Hepatocyte (in vitro differentiated cells): ENCODE data around the gene RGS3. TPM values are rescaled to one million over a fixed set of nuclear protein-coding genes. Genes with fewer than 3 reads are reported as not detected.

Experiments
- DNase-seq: peaks from one replicate; pipeline ENCODE4 v3.0.0-alpha.2; 2016; ENCODE audit warnings: low spot score
- H2AFZ ChIP-seq: fragments of 200-600 bp; sonication (generic); 2 replicates; pipeline ENCODE4 v1.6.0; 2016; ENCODE audit warnings: antibody characterized with exemption, mild to moderate bottlenecking
- H3K27ac ChIP-seq: fragments of 200-600 bp; sonication (generic); 2 replicates; pipeline ENCODE4 v1.5.1; 2016; ENCODE audit warnings: mild to moderate bottlenecking
- H3K27me3 ChIP-seq: fragments of 200-600 bp; sonication (generic); 2 replicates; pipeline ENCODE4 v1.6.1; 2016
- H3K36me3 ChIP-seq: fragments of 200-600 bp; sonication (generic); replicated peaks from 2 replicates; pipeline ENCODE4 v1.5.1; 2016; ENCODE audit warnings: low read depth; ENCODE audit not compliant: insufficient read depth
- H3K4me1 ChIP-seq: fragments of 200-600 bp; sonication (generic); 2 replicates; pipeline ENCODE4 v1.5.1; 2016; ENCODE audit warnings: mild to moderate bottlenecking, moderate library complexity; ENCODE audit not compliant: insufficient read depth
- H3K4me2 ChIP-seq: fragments of 200-600 bp; sonication (generic); 2 replicates; pipeline ENCODE4 v1.6.0; 2016
- H3K4me3 ChIP-seq: fragments of 200-600 bp; sonication (generic); 2 replicates; pipeline ENCODE4 v1.5.1; 2016; ENCODE audit warnings: mild to moderate bottlenecking
- H3K79me2 ChIP-seq: fragments of 200-600 bp; sonication (generic); 2 replicates; pipeline ENCODE4 v1.6.0; 2017; ENCODE audit warnings: mild to moderate bottlenecking
- H3K9me2 ChIP-seq: fragments of 200-600 bp; sonication (generic); replicated peaks from 2 replicates; pipeline ENCODE4 v1.6.0; 2017; ENCODE audit warnings: mild to moderate bottlenecking; ENCODE audit not compliant: insufficient read depth
- H3K9me3 ChIP-seq: fragments of 200-600 bp; sonication (generic); 2 replicates; pipeline ENCODE4 v1.5.1; 2016; ENCODE audit warnings: low read depth, mild to moderate bottlenecking
- H4K20me1 ChIP-seq: fragments of 200-600 bp; sonication (generic); 2 replicates; pipeline ENCODE4 v1.6.0; 2016; ENCODE audit warnings: mild to moderate bottlenecking; ENCODE audit not compliant: insufficient read depth, poor library complexity, severe bottlenecking
- CTCF ChIP-seq: fragments of 200-600 bp; sonication (generic); IDR thresholded peaks from 2 replicates; pipeline ENCODE4 v1.5.1; 2016; ENCODE audit warnings: antibody characterized with exemption, mild to moderate bottlenecking; ENCODE audit not compliant: poor library complexity
- EZH2 ChIP-seq: fragments of 200-600 bp; sonication (generic); IDR thresholded peaks from 2 replicates; pipeline ENCODE4 v1.6.1; 2016; ENCODE audit warnings: antibody characterized with exemption, mild to moderate bottlenecking, borderline replicate concordance
- EZH2phosphoT487 ChIP-seq: fragments of 200-600 bp; sonication (generic); IDR thresholded peaks from one replicate; pipeline ENCODE4 v1.6.1; 2018; ENCODE audit warnings: antibody characterized with exemption, mild to moderate bottlenecking, low read depth, moderate library complexity; ENCODE audit not compliant: unreplicated experiment, severe bottlenecking
- WGBS: methylation state at CpG from one replicate; pipeline ENCODE4 v1.1.6; 2016; ENCODE audit warnings: low lambda C conversion rate; ENCODE audit errors: missing lambda C conversion rate; 5-methylcytosine and 5-hydroxymethylcytosine counted together
- polyA plus RNA-seq: library from polyadenylated mRNA; unstranded; fragments of >200 nt; fragmentation: Nextera tagmentation; extraction: Ambion mirVana; gene quantifications from 2 replicates; pipeline ENCODE4 v1.2.1, GENCODE V29; 2016
- total RNA-seq: library from RNA; depleted of rRNA; stranded (reverse); fragments of >200 nt; gene quantifications from 2 replicates; pipeline ENCODE4 v1.2.3, GENCODE V29; 2014

RGS3 gene
- total and polyA plus RNA-seq, 2 experiments from 2014 or later: 48.0 to 62.7 TPM

- no peak for TF ChIP-seq CTCF
- TF ChIP-seq EZH2: no peak
- no peak for TF ChIP-seq EZH2phosphoT487
- Histone ChIP-seq H3K9me2 (no peaks in the 10 kb centered on the region), H3K79me2 (no peaks in the 10 kb centered on the region), H4K20me1 (no peaks in the 10 kb centered on the region), H3K36me3 (no peaks in the 10 kb centered on the region), H3K4me3 (no peak overlapping the region), H2AFZ (no peak overlapping the region), H3K27me3 (no peaks in the 10 kb centered on the region), H3K4me2 (no peak overlapping the region), H3K27ac (peak overlapping the region; percentile 12), H3K9me3 (no peaks in the 10 kb centered on the region), H3K4me1 (peaks cover 27% of the 10 kb centered on the region)
- 59% methylated on average over 4 of the region's 4 CpGs for WGBS
- DNase-seq: no peak
Measured at GRCh38 chr9:113452113-113452605, 11.4 kb upstream of the RGS3 start.

GRCh38 chr9:113454914-113455761 lies 8.4 kb upstream of the RGS3 start:
- H2AFZ ChIP-seq: peak overlapping the region; percentile 11
- no peaks in the 10 kb centered on the region for H3K36me3 ChIP-seq
- H3K4me1 ChIP-seq: peaks cover 27% of the 10 kb centered on the region
- H3K4me3 ChIP-seq: no peak overlapping the region
- no peaks in the 10 kb centered on the region for H3K79me2 ChIP-seq
- H3K9me2 ChIP-seq: no peaks in the 10 kb centered on the region
- H3K27me3 ChIP-seq: no peaks in the 10 kb centered on the region
- H3K9me3 ChIP-seq: no peaks in the 10 kb centered on the region
- DNase-seq: peak; percentile 85
- TF ChIP-seq EZH2: no peak
- no peak for TF ChIP-seq CTCF
- H4K20me1 ChIP-seq: no peaks in the 10 kb centered on the region
- WGBS: 24% methylated on average over 5 of the region's 5 CpGs
- H3K4me2 ChIP-seq: peak overlapping the region; percentile 18
- peak overlapping the region; percentile 86 for H3K27ac ChIP-seq

DNA sequence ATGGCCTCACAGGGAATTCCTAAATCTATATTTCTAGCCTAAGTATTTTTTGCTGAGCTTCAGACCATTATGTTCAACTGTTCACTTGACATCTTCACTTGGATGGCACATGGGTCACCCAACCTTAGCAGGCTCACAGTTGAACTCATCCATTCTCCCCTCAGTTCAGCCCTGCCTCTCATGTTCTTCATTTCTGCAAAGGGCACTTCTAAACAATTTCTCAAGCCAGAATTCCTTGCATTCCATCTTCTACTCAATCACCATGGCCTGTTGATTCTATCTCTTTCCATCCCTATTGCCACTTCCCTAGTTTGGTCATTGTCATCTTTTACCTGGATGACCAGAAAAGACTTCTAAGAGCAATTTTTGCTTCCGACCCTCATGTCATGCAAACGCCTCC lies 7.3 kb upstream of the RGS3 start:
- DNase-seq: no peak
- Histone ChIP-seq H3K4me3 (no peak overlapping the region), H2AFZ (no peak overlapping the region), H3K27me3 (no peaks in the 10 kb centered on the region), H3K9me2 (no peaks in the 10 kb centered on the region), H3K4me1 (peaks cover 27% of the 10 kb centered on the region), H3K79me2 (no peaks in the 10 kb centered on the region), H3K27ac (peak overlapping the region; percentile 86), H3K9me3 (no peaks in the 10 kb centered on the region), H3K36me3 (no peaks in the 10 kb centered on the region), H4K20me1 (no peaks in the 10 kb centered on the region), H3K4me2 (peak overlapping the region; percentile 18)
- TF ChIP-seq EZH2 (no peak), EZH2phosphoT487 (no peak)
- WGBS: 84% methylated on average over 2 of the region's 2 CpGs

GRCh38 chr9:113461285-113461684 lies 2.2 kb upstream of the RGS3 start:
- no peak overlapping the region for H2AFZ ChIP-seq
- H3K27ac ChIP-seq: no peak overlapping the region
- H3K4me1 ChIP-seq: peaks cover 21% of the 10 kb centered on the region
- no peak overlapping the region for H3K4me2 ChIP-seq
- H3K4me3 ChIP-seq: no peak overlapping the region
- WGBS: 93% methylated on average over 3 of the region's 3 CpGs
- DNase-seq: no peak
- H3K9me3 ChIP-seq: no peaks in the 10 kb centered on the region
- H3K9me2 ChIP-seq: no peaks in the 10 kb centered on the region
- no peak for TF ChIP-seq EZH2phosphoT487
- TF ChIP-seq EZH2: no peak
- no peak for TF ChIP-seq CTCF
- H3K27me3 ChIP-seq: no peaks in the 10 kb centered on the region
- no peaks in the 10 kb centered on the region for H3K36me3 ChIP-seq
- no peaks in the 10 kb centered on the region for H4K20me1 ChIP-seq
- H3K79me2 ChIP-seq: peaks cover 5% of the 10 kb centered on the region
